ENCODE data around the gene TTF2. TPM values are rescaled to one million over a fixed set of nuclear protein-coding genes. Genes with fewer than 3 reads are reported as not detected.

The TTF2 gene
- total RNA-seq, 1 donor from 2014 or later = 47.5 TPM

DNA sequence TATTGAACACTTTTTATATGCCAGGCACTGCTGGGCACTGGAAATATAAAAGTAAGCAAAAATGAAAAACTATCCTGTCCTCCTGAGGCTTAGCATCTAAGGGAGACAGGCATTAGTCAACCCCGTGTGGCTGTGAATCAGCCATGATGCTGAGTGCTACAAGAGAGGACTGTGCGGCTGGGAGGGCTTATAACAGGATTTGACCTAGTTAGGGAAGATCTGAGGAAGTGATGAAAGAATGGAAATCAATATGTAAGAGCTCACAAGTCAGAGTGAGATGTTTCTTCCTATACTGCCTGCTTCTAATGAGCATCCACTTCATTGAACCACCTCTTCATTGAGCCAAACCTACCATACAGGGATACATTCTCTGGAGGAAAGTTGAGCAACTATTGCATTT is 46.4 kb downstream of the TTF2 start:
- no peaks in the 10 kb centered on the region for H3K27me3 Mint-ChIP-seq
- H3K4me3 Mint-ChIP-seq = no peak overlapping the region
- DNase-seq (ENCODE audit: extremely low spot score, unreplicated experiment) = no peak
- no peaks in the 10 kb centered on the region for H3K9me3 Mint-ChIP-seq
- TF ChIP-seq, protein P1, sequence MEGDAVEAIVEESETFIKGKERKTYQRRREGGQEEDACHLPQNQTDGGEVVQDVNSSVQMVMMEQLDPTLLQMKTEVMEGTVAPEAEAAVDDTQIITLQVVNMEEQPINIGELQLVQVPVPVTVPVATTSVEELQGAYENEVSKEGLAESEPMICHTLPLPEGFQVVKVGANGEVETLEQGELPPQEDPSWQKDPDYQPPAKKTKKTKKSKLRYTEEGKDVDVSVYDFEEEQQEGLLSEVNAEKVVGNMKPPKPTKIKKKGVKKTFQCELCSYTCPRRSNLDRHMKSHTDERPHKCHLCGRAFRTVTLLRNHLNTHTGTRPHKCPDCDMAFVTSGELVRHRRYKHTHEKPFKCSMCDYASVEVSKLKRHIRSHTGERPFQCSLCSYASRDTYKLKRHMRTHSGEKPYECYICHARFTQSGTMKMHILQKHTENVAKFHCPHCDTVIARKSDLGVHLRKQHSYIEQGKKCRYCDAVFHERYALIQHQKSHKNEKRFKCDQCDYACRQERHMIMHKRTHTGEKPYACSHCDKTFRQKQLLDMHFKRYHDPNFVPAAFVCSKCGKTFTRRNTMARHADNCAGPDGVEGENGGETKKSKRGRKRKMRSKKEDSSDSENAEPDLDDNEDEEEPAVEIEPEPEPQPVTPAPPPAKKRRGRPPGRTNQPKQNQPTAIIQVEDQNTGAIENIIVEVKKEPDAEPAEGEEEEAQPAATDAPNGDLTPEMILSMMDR (conservative IDR thresholded peaks at IDR 0.05) = no peak
- H3K27ac Mint-ChIP-seq = no peak overlapping the region
- no peaks in the 10 kb centered on the region for H3K4me1 Mint-ChIP-seq (ENCODE audit: unreplicated experiment)
- H3K36me3 Mint-ChIP-seq = peaks cover 57% of the 10 kb centered on the region

DNA sequence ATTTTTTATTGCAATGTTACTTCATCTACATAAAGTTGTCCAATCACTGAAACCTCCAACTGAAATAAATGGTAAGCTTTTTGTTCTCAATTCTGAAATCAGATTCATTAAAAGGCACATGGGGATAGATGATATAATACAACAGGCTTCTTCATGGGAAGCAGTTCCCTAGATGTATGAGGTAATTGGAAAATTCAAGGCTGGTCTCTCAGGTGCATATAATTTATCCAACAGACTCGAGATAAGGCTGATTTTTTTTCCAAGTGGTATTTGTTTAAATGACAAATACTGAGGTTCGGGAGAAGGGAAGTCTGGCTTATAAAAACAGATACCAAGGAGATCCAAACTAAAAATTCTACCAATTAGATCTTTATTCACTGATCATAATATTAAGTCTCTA is 47.2 kb downstream of the TTF2 start:
- H3K9me3 Mint-ChIP-seq = no peaks in the 10 kb centered on the region
- H3K27me3 Mint-ChIP-seq = no peaks in the 10 kb centered on the region
- H3K27ac Mint-ChIP-seq = no peak overlapping the region
- H3K36me3 Mint-ChIP-seq = peaks cover 57% of the 10 kb centered on the region
- H3K4me3 Mint-ChIP-seq = no peak overlapping the region
- no peak for DNase-seq (ENCODE audit: extremely low spot score, unreplicated experiment)
- TF ChIP-seq, protein P1 (conservative IDR thresholded peaks at IDR 0.05) = no peak
- H3K4me1 Mint-ChIP-seq (ENCODE audit: unreplicated experiment) = no peaks in the 10 kb centered on the region

- Mint-ChIP-seq H3K27ac (no peak overlapping the region), H3K27me3 (no peaks in the 10 kb centered on the region), H3K36me3 (peaks cover 60% of the 10 kb centered on the region), H3K4me3 (no peak overlapping the region), H3K4me1 (ENCODE audit: unreplicated experiment) (no peaks in the 10 kb centered on the region), H3K9me3 (no peaks in the 10 kb centered on the region)
- no peak for DNase-seq (ENCODE audit: extremely low spot score, unreplicated experiment)
- TF ChIP-seq, protein P1 (conservative IDR thresholded peaks at IDR 0.05) = no peak
Observed at GRCh38 chr1:117110774-117111173, 50.6 kb downstream of the TTF2 start.

DNA sequence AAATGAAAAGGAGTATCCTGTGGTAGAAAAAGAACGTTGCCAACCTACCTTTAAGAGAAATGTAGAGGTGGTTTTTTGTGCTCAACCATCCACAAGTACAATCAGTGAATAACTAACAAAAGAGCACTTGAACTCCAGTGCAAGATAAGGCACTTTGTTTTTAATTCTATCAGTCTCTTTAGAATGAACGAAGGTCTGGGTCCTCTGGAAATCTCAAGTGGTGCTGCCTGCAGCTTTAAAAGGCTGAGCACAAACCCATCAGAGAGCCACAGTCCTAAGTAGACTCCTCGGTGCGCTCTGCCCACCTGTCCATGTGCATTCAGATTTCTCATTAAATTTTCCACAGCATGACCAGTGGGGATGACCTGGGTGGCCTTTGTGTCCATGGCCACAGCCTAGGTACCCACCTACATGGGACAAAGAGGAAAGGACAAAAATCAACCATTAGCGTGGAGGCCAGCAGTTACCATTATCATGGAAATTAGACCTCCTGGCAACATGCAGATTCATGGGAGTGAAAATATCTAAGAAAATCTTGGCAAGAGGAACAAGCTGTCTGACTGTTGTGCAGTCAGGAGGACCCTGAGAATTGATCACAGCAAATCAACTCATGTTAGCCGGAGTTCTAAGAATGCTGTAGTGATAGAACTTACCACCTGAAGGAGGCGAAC is 52.1 kb downstream of the TTF2 start:
- Mint-ChIP-seq H3K4me1 (ENCODE audit: unreplicated experiment) (peaks cover 7% of the 10 kb centered on the region), H3K9me3 (no peaks in the 10 kb centered on the region), H3K27ac (no peak overlapping the region), H3K36me3 (peaks cover 60% of the 10 kb centered on the region), H3K4me3 (no peak overlapping the region), H3K27me3 (no peaks in the 10 kb centered on the region)
- TF ChIP-seq, protein P1 (conservative IDR thresholded peaks at IDR 0.05) = no peak
- no peak for DNase-seq (ENCODE audit: extremely low spot score, unreplicated experiment)

DNA sequence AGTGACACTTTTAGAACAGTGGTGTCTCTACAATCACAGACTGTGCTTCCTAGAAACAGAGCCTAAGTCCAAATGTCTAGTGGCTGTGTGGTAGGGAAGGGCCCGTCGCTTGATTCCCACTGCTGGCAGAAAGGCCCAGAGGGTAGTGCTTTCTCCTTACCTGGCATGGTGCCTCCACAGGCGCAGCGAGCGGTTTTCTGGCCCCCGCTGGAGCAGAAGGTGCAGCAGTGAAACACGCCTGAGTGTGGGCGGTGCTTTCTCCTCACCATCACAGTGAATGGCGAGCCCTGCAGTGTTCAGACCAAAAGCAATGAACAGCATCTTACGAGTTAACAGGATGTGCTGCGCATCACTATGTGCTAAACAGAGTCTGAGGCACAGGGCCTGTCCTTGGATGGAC is 53.1 kb downstream of the TTF2 start:
- Mint-ChIP-seq H3K27me3 (no peaks in the 10 kb centered on the region), H3K4me1 (ENCODE audit: unreplicated experiment) (peaks cover 16% of the 10 kb centered on the region), H3K9me3 (no peaks in the 10 kb centered on the region), H3K27ac (no peak overlapping the region), H3K4me3 (no peak overlapping the region), H3K36me3 (peaks cover 59% of the 10 kb centered on the region)
- TF ChIP-seq, protein P1 (conservative IDR thresholded peaks at IDR 0.05) = no peak
- DNase-seq (ENCODE audit: extremely low spot score, unreplicated experiment) = no peak

Measured in type B pancreatic cell (in vitro differentiated cells).